Mucosa of stomach (tissue), 1 donor: Measurements from ENCODE around the gene LRSAM1.
"Not testable (repeated sequence)": the region's sequence is repeated elsewhere in the genome, so short reads cannot be mapped to it uniquely, and the experiment has no call there.

Source experiments
- H3K27me3 ChIP-seq: one replicate; pipeline ENCODE4 v1.7.0; 2013; ENCODE audit warnings: mild to moderate bottlenecking, low read length; ENCODE audit not compliant: control insufficient read depth, insufficient read depth
- H3K36me3 ChIP-seq: one replicate; pipeline ENCODE4 v1.7.0; 2013; ENCODE audit warnings: low read length; ENCODE audit not compliant: control insufficient read depth, insufficient read depth
- H3K4me1 ChIP-seq: one replicate; pipeline ENCODE4 v1.7.0; 2013; ENCODE audit warnings: mild to moderate bottlenecking, low read length; ENCODE audit not compliant: control insufficient read depth, insufficient read depth
- H3K4me3 ChIP-seq: one replicate; pipeline ENCODE4 v1.7.0; 2013; ENCODE audit warnings: low read length
- H3K9ac ChIP-seq: one replicate; pipeline ENCODE4 v1.7.0; 2013; ENCODE audit warnings: mild to moderate bottlenecking, low read length, moderate library complexity
- H3K9me3 ChIP-seq: one replicate; pipeline ENCODE4 v1.7.0; 2013; ENCODE audit warnings: mild to moderate bottlenecking, low read length, moderate library complexity; ENCODE audit not compliant: control insufficient read depth
- donor health status: Pancreatic carcinoma.

The LRSAM1 gene

GRCh38 chr9:127450243-127450760, 1.0 kb upstream of the LRSAM1 start:
- Histone ChIP-seq H3K36me3 (peaks cover 32% of the 10 kb centered on the region), H3K4me1 (peaks cover 29% of the 10 kb centered on the region), H3K9me3 (no peaks in the 10 kb centered on the region), H3K9ac (peak overlapping the region; percentile 96), H3K4me3 (peak overlapping the region; percentile 95), H3K27me3 (no peaks in the 10 kb centered on the region)

DNA sequence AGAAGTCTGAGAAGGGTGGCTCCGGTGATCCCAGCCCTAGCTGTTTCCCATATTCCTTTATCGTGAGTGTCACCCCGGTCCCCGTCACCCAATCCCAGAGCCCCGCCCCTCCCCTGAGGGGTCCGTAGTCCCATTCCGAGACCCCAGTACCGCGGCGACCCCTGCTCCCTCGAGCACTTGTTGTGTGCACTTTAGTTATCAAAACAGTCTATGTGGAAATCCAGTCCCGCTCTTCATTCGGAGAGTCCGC, 223 bp downstream of the LRSAM1 start:
- H3K4me1 ChIP-seq: peaks cover 29% of the 10 kb centered on the region
- peak overlapping the region; percentile 95 for H3K4me3 ChIP-seq
- peaks cover 26% of the 10 kb centered on the region for H3K36me3 ChIP-seq
- peak overlapping the region; percentile 96 for H3K9ac ChIP-seq
- H3K9me3 ChIP-seq: no peaks in the 10 kb centered on the region
- no peaks in the 10 kb centered on the region for H3K27me3 ChIP-seq

DNA sequence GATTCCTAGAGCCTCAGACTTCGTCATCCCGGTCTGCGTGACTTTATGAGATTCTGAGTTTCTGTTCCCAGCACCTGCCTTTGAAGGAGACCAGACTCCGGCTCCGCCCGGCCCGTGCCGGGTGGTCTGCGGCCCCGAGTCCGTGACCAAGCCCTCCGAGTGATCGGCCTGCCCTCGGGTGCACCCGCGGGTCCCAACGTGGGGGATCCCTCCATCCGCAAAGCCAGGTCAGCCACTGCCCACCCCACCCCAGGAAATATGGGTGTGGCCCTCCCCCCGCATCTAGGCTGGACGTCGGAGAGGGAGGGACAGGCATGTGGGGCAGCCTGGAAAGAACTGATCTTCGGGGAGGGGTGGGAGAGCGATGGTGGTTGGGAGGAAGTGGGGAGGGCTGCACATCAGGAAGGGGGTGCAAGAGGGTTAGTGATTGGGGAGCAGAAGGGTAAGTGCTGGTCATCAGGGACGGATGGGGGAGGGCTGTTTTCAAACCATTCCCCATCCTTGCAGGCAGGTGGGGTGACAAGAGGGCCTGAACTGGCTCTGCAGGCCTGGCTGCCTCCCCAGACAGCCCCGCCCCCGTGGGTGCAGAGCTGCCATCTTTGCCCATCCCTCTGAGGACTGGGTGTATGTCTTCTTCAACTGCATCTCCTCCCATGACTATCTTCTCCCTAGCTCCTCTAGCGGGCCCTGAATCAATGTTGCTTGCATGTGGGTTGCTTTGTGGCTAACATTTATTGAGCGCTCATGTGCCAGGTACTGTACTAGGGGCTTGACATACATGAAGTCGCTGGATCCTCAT, 747 bp downstream of the LRSAM1 start:
- Histone ChIP-seq H3K36me3 (peaks cover 21% of the 10 kb centered on the region), H3K4me3 (peak overlapping the region; percentile 95), H3K9me3 (no peaks in the 10 kb centered on the region), H3K4me1 (peaks cover 29% of the 10 kb centered on the region), H3K27me3 (no peaks in the 10 kb centered on the region), H3K9ac (peak overlapping the region; percentile 96)

DNA sequence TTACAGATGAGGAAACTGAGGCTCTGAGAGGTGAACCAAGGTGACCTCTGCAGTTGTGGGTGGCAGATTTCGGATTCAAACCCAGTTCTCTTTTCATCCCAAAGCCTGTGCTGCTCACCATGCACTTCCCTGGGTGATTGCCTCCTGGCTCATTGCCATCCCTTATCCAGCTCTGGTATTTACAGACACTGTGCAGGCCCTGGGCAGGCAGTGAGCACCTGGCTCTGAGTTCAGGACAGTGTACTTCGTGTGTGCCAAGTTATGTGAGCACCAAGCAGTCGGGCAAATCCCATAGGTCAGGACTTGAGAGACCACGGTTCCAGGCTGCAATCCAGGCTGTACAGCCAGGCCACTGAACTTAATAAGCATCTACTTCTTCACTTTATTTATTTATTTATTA, 1.4 kb downstream of the LRSAM1 start:
- no peak overlapping the region for H3K9ac ChIP-seq
- no peaks in the 10 kb centered on the region for H3K9me3 ChIP-seq
- no peaks in the 10 kb centered on the region for H3K27me3 ChIP-seq
- H3K4me3 ChIP-seq: no peak overlapping the region
- H3K36me3 ChIP-seq: peaks cover 15% of the 10 kb centered on the region
- peaks cover 29% of the 10 kb centered on the region for H3K4me1 ChIP-seq

GRCh38 chr9:127455324-127455992, 4.1 kb downstream of the LRSAM1 start:
- Histone ChIP-seq H3K9ac (peak overlapping the region; percentile 19), H3K4me1 (peaks cover 14% of the 10 kb centered on the region), H3K4me3 (no peak overlapping the region), H3K27me3 (no peaks in the 10 kb centered on the region), H3K9me3 (no peaks in the 10 kb centered on the region), H3K36me3 (no peaks in the 10 kb centered on the region)

DNA sequence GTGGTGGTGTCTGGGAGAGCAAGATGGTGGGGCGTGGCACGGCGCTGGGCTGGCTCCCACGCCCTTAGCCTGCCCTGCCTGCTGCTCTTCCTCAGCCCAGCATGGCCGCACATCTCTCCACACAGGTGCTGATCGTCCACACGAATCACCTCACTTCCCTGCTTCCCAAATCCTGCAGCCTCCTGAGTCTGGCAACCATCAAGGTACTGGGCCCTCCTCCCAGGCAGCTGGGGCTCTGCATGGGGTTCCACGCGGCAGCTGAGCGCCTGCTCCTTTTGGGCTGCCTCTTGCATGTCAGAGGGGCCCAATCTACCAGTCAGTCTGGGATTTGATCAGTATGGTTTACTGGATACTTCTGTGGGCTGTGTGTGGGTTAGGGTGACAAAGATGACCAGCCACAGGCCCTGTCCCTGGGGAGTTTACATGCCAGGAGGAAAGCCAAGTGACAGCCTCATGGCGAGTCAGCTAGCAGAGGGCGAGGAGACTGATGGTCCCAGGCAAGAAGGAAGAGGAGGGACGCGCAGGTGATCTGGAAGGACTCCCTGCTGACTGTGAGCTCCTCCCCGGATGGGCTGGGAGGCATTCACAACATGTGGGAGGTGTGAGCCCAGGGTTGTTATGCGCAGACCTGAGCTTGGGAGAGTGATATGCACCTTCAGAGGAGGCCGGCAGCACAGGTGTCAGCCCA, 6.0 kb downstream of the LRSAM1 start:
- peaks cover 9% of the 10 kb centered on the region for H3K4me1 ChIP-seq
- H3K9ac ChIP-seq: no peak overlapping the region
- H3K36me3 ChIP-seq: no peaks in the 10 kb centered on the region
- no peak overlapping the region for H3K4me3 ChIP-seq
- no peaks in the 10 kb centered on the region for H3K9me3 ChIP-seq
- no peaks in the 10 kb centered on the region for H3K27me3 ChIP-seq

DNA sequence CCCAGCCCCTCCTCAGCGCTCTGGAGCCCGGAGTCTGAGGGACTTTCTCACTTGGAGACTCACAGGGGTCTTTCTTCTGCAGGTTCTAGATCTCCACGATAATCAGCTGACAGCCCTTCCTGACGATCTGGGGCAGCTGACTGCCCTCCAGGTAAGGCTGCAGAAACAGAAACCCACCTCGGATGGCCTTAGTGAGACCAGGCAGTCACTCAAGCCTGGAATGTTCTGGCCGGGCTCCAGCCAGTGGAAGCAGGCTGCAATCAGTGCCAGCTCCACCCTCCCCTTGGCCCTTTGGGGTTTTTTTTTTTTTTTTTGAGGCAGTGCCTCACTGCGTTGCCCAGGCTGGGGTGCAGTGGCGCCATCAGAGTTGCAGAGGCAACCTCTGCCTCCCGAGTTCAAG, 7.6 kb downstream of the LRSAM1 start:
- Histone ChIP-seq H3K4me1 (no peaks in the 10 kb centered on the region), H3K9ac (no peak overlapping the region), H3K36me3 (no peaks in the 10 kb centered on the region), H3K27me3 (no peaks in the 10 kb centered on the region), H3K9me3 (no peaks in the 10 kb centered on the region), H3K4me3 (no peak overlapping the region)

- H3K4me1 ChIP-seq: no peaks in the 10 kb centered on the region
- H3K27me3 ChIP-seq: no peaks in the 10 kb centered on the region
- no peaks in the 10 kb centered on the region for H3K9me3 ChIP-seq
- H3K9ac ChIP-seq: no peak overlapping the region
- H3K4me3 ChIP-seq: no peak overlapping the region
- no peaks in the 10 kb centered on the region for H3K36me3 ChIP-seq
These were observed 12.1 kb downstream of the LRSAM1 start for GRCh38 chr9:127463382-127463781.

- Histone ChIP-seq H3K4me1 (no peaks in the 10 kb centered on the region), H3K9me3 (no peaks in the 10 kb centered on the region), H3K9ac (no peak overlapping the region), H3K4me3 (no peak overlapping the region), H3K36me3 (no peaks in the 10 kb centered on the region), H3K27me3 (no peaks in the 10 kb centered on the region)
These were observed 12.6 kb downstream of the LRSAM1 start for GRCh38 chr9:127463911-127464310.

DNA sequence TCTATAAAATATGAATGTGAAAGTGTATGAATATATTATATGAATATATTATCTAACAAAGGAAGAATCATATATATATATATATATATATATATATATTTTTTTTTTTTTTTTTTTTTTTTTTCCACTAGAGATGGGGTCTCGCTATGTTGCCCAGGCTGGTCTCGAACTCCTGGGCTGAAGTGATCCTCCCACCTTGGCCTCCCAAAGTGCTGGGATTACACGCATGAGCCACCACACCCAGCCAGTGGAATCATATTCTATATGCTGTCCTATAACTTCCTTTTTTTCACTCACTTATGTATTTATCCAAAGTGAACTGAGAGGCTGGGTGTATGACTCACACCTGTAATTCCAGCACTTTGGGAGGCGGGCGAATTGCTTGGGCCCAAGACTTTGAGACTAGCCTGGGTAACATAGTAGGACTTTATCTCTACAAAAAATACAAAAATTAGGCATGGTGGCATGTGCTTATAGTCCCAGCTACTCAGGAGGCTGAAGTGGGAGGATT, 15.2 kb downstream of the LRSAM1 start:
- not testable (repeated sequence) for H3K36me3 ChIP-seq, H3K4me3 ChIP-seq, H3K27me3 ChIP-seq, H3K9me3 ChIP-seq, H3K9ac ChIP-seq, H3K4me1 ChIP-seq

- H3K27me3 ChIP-seq: no peaks in the 10 kb centered on the region
- no peak overlapping the region for H3K9ac ChIP-seq
- H3K36me3 ChIP-seq: no peaks in the 10 kb centered on the region
- H3K4me3 ChIP-seq: no peak overlapping the region
- no peaks in the 10 kb centered on the region for H3K4me1 ChIP-seq
- H3K9me3 ChIP-seq: no peaks in the 10 kb centered on the region
These were observed 16.3 kb downstream of the LRSAM1 start for GRCh38 chr9:127467621-127468020.

GRCh38 chr9:127470662-127471061, 19.4 kb downstream of the LRSAM1 start:
- no peaks in the 10 kb centered on the region for H3K4me1 ChIP-seq
- H3K27me3 ChIP-seq: no peaks in the 10 kb centered on the region
- no peak overlapping the region for H3K9ac ChIP-seq
- no peaks in the 10 kb centered on the region for H3K9me3 ChIP-seq
- no peaks in the 10 kb centered on the region for H3K36me3 ChIP-seq
- H3K4me3 ChIP-seq: no peak overlapping the region
